ENCODE data around the gene DMXL1.

Gene DMXL1

GRCh38 chr5:119270960-119271757, 200.3 kb downstream of the DMXL1 start:
- DNase-seq: peak; percentile 51

- no peak for DNase-seq
These were observed 201.2 kb downstream of the DMXL1 start for GRCh38 chr5:119271758-119272730.

GRCh38 chr5:119273391-119273839, 202.5 kb downstream of the DMXL1 start:
- DNase-seq: peak; percentile 50

- DNase-seq: no peak
These were observed 203.3 kb downstream of the DMXL1 start for GRCh38 chr5:119274030-119274766.

- DNase-seq: peak; percentile 76
These were observed 203.9 kb downstream of the DMXL1 start for GRCh38 chr5:119274767-119275130.

- no peak for DNase-seq
These were observed 204.3 kb downstream of the DMXL1 start for GRCh38 chr5:119275146-119275545.

GRCh38 chr5:119275601-119276173, 204.8 kb downstream of the DMXL1 start:
- peak; percentile 39 for DNase-seq

GRCh38 chr5:119276978-119277377, 206.1 kb downstream of the DMXL1 start:
- no peak for DNase-seq

- no peak for DNase-seq
These were observed 208.2 kb downstream of the DMXL1 start for GRCh38 chr5:119279093-119279492.

GRCh38 chr5:119280380-119280779, 209.5 kb downstream of the DMXL1 start:
- no peak for DNase-seq

- DNase-seq: no peak
These were observed 211.7 kb downstream of the DMXL1 start for GRCh38 chr5:119282628-119283027.

GRCh38 chr5:119284031-119284430, 213.1 kb downstream of the DMXL1 start:
- DNase-seq: no peak

GRCh38 chr5:119285070-119285916, 214.4 kb downstream of the DMXL1 start:
- DNase-seq: no peak

GRCh38 chr5:119286511-119287488, 215.9 kb downstream of the DMXL1 start:
- DNase-seq: no peak

- peak; percentile 50 for DNase-seq
These were observed 216.7 kb downstream of the DMXL1 start for GRCh38 chr5:119287547-119288111.

GRCh38 chr5:119288379-119289033, 217.6 kb downstream of the DMXL1 start:
- no peak for DNase-seq

GRCh38 chr5:119289438-119290044, 218.7 kb downstream of the DMXL1 start:
- no peak for DNase-seq

- DNase-seq: peak; percentile 57
These were observed 219.3 kb downstream of the DMXL1 start for GRCh38 chr5:119290161-119290569.

- DNase-seq: no peak
These were observed 219.7 kb downstream of the DMXL1 start for GRCh38 chr5:119290607-119291006.
